Fibroblast of lung (primary cell): Measurements from ENCODE around the gene DCP1B. TPM values are rescaled to one million over a fixed set of nuclear protein-coding genes. Genes with fewer than 3 reads are reported as not detected.

ENCODE experiments used
- DNase-seq, 2 donors: peaks; one replicate each; pipeline versions ENCODE4 v3.0.0 to v3.0.0-alpha.2; 2010; ENCODE audit warnings: low read depth in 2 of 2
- H2AFZ ChIP-seq: 2 replicates; pipeline ENCODE4 v1.5.1; 2012; ENCODE audit warnings: low read length, control low read depth, inconsistent platforms
- H3K27ac ChIP-seq: 2 replicates; pipeline ENCODE4 v1.5.1; 2011; ENCODE audit warnings: low read length, control low read depth; ENCODE audit not compliant: insufficient read depth
- H3K27me3 ChIP-seq: 2 replicates; pipeline ENCODE4 v1.5.1; 2011; ENCODE audit warnings: mild to moderate bottlenecking, low read length; ENCODE audit not compliant: control insufficient read depth, insufficient read depth
- H3K36me3 ChIP-seq: 2 replicates; pipeline ENCODE4 v1.5.1; 2011; ENCODE audit warnings: low read length; ENCODE audit not compliant: control insufficient read depth, insufficient read depth
- H3K4me1 ChIP-seq: 2 replicates; pipeline ENCODE4 v1.5.1; 2011; ENCODE audit warnings: low read length; ENCODE audit not compliant: control insufficient read depth, insufficient read depth; ENCODE audit errors: extremely low read depth
- H3K4me2 ChIP-seq: 2 replicates; pipeline ENCODE4 v1.5.1; 2011; ENCODE audit warnings: low read length, control low read depth; ENCODE audit not compliant: insufficient read depth; ENCODE audit errors: extremely low read depth
- H3K4me3 ChIP-seq, 4 experiments: fragments of 200-600 bp in 1 of 4; sonication (generic) in 1 of 4; replicated peaks in 1 of 4; 2 replicates each; pipeline ENCODE4 v1.5.1; 2011 to 2016; ENCODE audit warnings: low read length in 4 of 4, low read depth in 3 of 4, mild to moderate bottlenecking in 3 of 4, control low read depth in 2 of 4, inconsistent platforms in 1 of 4, mixed read lengths in 1 of 4; ENCODE audit not compliant: insufficient read depth in 1 of 4; ENCODE audit errors: control extremely low read depth in 1 of 4
- H3K79me2 ChIP-seq: 2 replicates; pipeline ENCODE4 v1.5.1; 2012; ENCODE audit warnings: mild to moderate bottlenecking, low read length, inconsistent platforms; ENCODE audit not compliant: control insufficient read depth, insufficient read depth
- H3K9ac ChIP-seq: 2 replicates; pipeline ENCODE4 v1.5.1; 2011; ENCODE audit warnings: mild to moderate bottlenecking, low read length, control low read depth; ENCODE audit not compliant: insufficient read depth
- H3K9me3 ChIP-seq: 2 replicates; pipeline ENCODE4 v1.5.1; 2012; ENCODE audit warnings: low read depth, low read length; ENCODE audit not compliant: control insufficient read depth, insufficient read depth
- H4K20me1 ChIP-seq: 2 replicates; pipeline ENCODE4 v1.5.1; 2011; ENCODE audit warnings: low read length; ENCODE audit not compliant: control insufficient read depth, insufficient read depth; ENCODE audit errors: extremely low read depth
- CTCF ChIP-seq, 2 donors: IDR thresholded peaks in 1 of 2; conservative IDR thresholded peaks in 1 of 2; 1 replicate in 1 of 2; 2 replicates in 1 of 2; pipeline ENCODE4 v1.5.1; 2011 to 2012; ENCODE audit warnings: low read length in 2 of 2, control low read depth in 1 of 2, inconsistent platforms in 1 of 2, low read depth in 1 of 2, mild to moderate bottlenecking in 1 of 2
- EZH2 ChIP-seq: IDR thresholded peaks from 2 replicates; pipeline ENCODE4 v1.5.1; 2012; ENCODE audit warnings: low read length, control low read depth, mild to moderate bottlenecking; ENCODE audit errors: missing control alignments
- polyA plus RNA-seq, 2 donors: library from polyadenylated mRNA; depleted of rRNA in 1 of 2; stranded (reverse) in 1 of 2; unstranded in 1 of 2; fragments of >200 nt; gene quantifications; 2 replicates each; pipeline ENCODE4 v1.2.1, GENCODE V29; 2011 to 2012; ENCODE audit warnings: missing spikeins in 1 of 2
- total RNA-seq: library from RNA; depleted of rRNA; stranded (reverse); fragments of >200 nt; gene quantifications from 2 replicates; pipeline ENCODE4 v1.2.1, GENCODE V29; 2014

DCP1B gene
- total and polyA plus RNA-seq, 2 donors (not counting 1 experiment from before 2014, with no cell fraction given): 10.4 to 19.4 TPM

DNA sequence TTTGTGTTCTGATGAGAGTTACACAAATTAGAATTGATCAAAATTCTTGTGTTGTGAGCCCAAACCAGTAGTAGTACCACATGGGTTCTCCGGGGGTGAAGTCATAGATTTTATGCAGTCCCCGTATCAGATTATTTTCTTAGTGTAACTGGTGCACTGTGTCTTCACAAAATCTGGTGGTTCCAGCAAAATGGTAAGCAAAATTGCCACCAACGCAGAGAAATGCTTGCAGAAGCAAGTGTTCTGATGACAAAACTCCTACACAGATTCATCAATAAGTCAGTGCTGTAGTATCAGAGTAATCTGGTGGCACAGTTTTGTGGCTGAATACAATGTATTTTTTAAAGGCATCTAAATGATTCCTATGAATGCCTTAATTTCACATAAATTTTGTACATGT is 84.5 kb downstream of the DCP1B start:
- Histone ChIP-seq H4K20me1 (no peaks in the 10 kb centered on the region), H3K4me3 (no peak overlapping the region), H3K36me3 (no peaks in the 10 kb centered on the region), H2AFZ (no peak overlapping the region), H3K4me1 (no peaks in the 10 kb centered on the region), H3K9me3 (no peaks in the 10 kb centered on the region), H3K4me2 (no peak overlapping the region), H3K9ac (no peak overlapping the region), H3K27me3 (peaks cover 17% of the 10 kb centered on the region), H3K79me2 (no peaks in the 10 kb centered on the region), H3K27ac (no peak overlapping the region)
- no peak for DNase-seq
- TF ChIP-seq CTCF (conservative IDR thresholded peaks at IDR 0.05 in 1 of 2, IDR thresholded peaks at IDR 0.05 in 1 of 2; ENCODE audit: low read depth in 1 of 2, low read length in 2 of 2) (no peak), EZH2 (no peak)

DNA sequence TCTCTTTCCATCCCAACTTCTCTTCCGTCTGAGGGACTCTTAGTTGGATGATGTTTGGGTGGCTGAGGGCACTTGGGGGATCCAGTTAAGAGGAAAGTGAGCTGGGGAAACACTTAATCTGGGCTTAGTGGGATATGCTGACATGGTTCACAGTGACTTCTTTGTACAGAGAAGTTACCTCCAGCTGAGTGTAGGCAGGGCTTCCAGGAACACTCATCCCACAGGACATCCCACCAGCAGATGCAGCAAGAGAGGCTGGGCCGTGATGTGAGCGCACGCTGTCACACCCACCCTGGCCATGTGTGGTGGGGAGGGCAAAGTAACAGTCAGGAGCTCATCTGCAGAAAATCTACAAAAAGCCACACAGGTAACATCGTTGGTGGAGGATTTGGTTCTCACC is 85.0 kb downstream of the DCP1B start:
- Histone ChIP-seq H3K4me3 (no peak overlapping the region), H3K27me3 (peaks cover 19% of the 10 kb centered on the region), H3K4me1 (no peaks in the 10 kb centered on the region), H4K20me1 (no peaks in the 10 kb centered on the region), H2AFZ (no peak overlapping the region), H3K4me2 (no peak overlapping the region), H3K27ac (no peak overlapping the region), H3K9ac (no peak overlapping the region), H3K9me3 (no peaks in the 10 kb centered on the region), H3K36me3 (no peaks in the 10 kb centered on the region), H3K79me2 (no peaks in the 10 kb centered on the region)
- TF ChIP-seq EZH2 (no peak), CTCF (conservative IDR thresholded peaks at IDR 0.05 in 1 of 2, IDR thresholded peaks at IDR 0.05 in 1 of 2; ENCODE audit: low read depth in 1 of 2, low read length in 2 of 2) (no peak)
- DNase-seq: no peak

DNA sequence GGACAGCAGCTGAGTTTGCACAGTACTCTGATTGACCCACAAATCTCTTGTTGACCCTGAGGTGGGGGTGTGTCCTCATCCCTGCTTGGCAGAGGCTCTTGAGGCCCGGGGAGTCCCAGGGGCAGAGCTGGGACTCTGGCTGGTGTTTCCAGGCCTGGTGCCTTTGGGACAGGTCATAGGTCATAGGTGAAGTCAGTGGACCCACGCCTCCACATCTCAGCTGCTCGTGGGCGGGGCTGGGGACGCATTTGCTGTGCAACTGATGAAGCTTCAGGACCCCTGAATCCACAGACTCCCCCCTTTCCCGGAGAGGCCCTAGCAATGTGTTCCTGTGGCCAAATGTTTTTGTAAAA is 85.4 kb downstream of the DCP1B start:
- Histone ChIP-seq H3K4me1 (no peaks in the 10 kb centered on the region), H3K27ac (no peak overlapping the region), H2AFZ (no peak overlapping the region), H3K4me3 (no peak overlapping the region), H3K36me3 (no peaks in the 10 kb centered on the region), H4K20me1 (no peaks in the 10 kb centered on the region), H3K9me3 (no peaks in the 10 kb centered on the region), H3K27me3 (peaks cover 21% of the 10 kb centered on the region), H3K79me2 (no peaks in the 10 kb centered on the region), H3K9ac (no peak overlapping the region), H3K4me2 (no peak overlapping the region)
- no peak for TF ChIP-seq CTCF (conservative IDR thresholded peaks at IDR 0.05 in 1 of 2, IDR thresholded peaks at IDR 0.05 in 1 of 2; ENCODE audit: low read depth in 1 of 2, low read length in 2 of 2)
- TF ChIP-seq EZH2: no peak
- DNase-seq: no peak
